Thyroid gland (tissue), 4 donors: Measurements from ENCODE around the gene FBXL13. TPM values are rescaled to one million over a fixed set of nuclear protein-coding genes. Genes with fewer than 3 reads are reported as not detected.

Experiments used
- DNase-seq, 2 donors: peaks; one replicate each; pipeline ENCODE4 v3.0.0-alpha.2; 2019
- H3K27ac ChIP-seq, 3 donors: fragments of 200-600 bp; sonication (generic); 1 replicate in 2 of 3; 2 replicates in 1 of 3; pipeline ENCODE4 v1.5.1; 2016 to 2019; ENCODE audit warnings: mild to moderate bottlenecking in 1 of 3, moderate library complexity in 1 of 3
- H3K27me3 ChIP-seq: fragments of 200-600 bp; sonication (generic); one replicate; pipeline ENCODE4 v1.5.1; 2019
- H3K36me3 ChIP-seq, 2 donors: fragments of 200-600 bp; sonication (generic); one replicate each; pipeline ENCODE4 v1.5.1; 2016 to 2019
- H3K4me1 ChIP-seq, 2 donors: fragments of 200-600 bp; sonication (generic); one replicate each; pipeline ENCODE4 v1.5.1; 2017 to 2019
- H3K4me3 ChIP-seq, 3 donors: fragments of 200-600 bp; sonication (generic); replicated peaks in 1 of 3; 1 replicate in 2 of 3; 2 replicates in 1 of 3; pipeline ENCODE4 v1.5.1; 2016; ENCODE audit warnings: mild to moderate bottlenecking in 1 of 3
- H3K9me3 ChIP-seq: fragments of 200-600 bp; sonication (generic); one replicate; pipeline ENCODE4 v1.5.1; 2017
- POLR2A ChIP-seq, 2 donors: fragments of 450-650 bp; IDR thresholded peaks; one replicate each; pipeline ENCODE4 v1.6.1; 2017; ENCODE audit warnings: antibody characterized with exemption in 2 of 2, mild to moderate bottlenecking in 2 of 2, moderate library complexity in 1 of 2
- WGBS, 2 donors: methylation state at CpG; one replicate each; pipeline ENCODE4 v1.1.5; 2017; 5-methylcytosine and 5-hydroxymethylcytosine counted together
- intact Hi-C: fragments of 100-400 bp; cut with DNase I; formaldehyde crosslinking; loops from one replicate; pipeline ENCODE4 v1.15.1; 2023
- total RNA-seq, 4 donors: library from RNA; depleted of rRNA; stranded (reverse); fragments of >200 nt; gene quantifications; one replicate each; pipeline ENCODE4 v1.2.3, GENCODE V29; 2016
- TF ChIP-seq, protein P1 (sequence below), 6 experiments: fragments of 200-600 bp in 3 of 6; fragments of 450-650 bp in 3 of 6; sonication (generic) in 3 of 6; IDR thresholded peaks; one replicate each; pipeline ENCODE4 v1.5.1; 2016 to 2019; ENCODE audit warnings: antibody characterized with exemption in 6 of 6, mild to moderate bottlenecking in 2 of 6, inconsistent platforms in 1 of 6, moderate library complexity in 1 of 6

FBXL13 gene
- total RNA-seq, 4 donors from 2014 or later = 4.2 to 9.6 (median 5.0) TPM

DNA sequence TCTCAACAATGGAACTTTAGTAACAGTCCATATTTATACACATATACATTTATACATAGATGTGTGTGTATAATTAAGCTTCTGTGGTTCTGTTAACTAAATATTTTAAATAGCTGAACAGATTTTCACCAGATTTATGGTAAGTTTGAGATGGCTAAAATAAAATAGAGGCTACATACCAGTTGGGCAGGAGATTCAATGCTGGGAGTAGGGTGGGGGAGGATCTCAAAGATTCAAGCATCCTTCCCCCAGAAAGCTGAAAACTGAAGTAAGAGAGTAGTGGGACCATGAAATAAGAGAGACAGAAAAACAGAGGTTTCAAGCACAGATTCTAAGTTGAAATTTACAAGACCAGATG, 147.8 kb downstream of the FBXL13 start:
- intact Hi-C loops = no loop called here
- no peak overlapping the region for H3K27ac ChIP-seq

DNA sequence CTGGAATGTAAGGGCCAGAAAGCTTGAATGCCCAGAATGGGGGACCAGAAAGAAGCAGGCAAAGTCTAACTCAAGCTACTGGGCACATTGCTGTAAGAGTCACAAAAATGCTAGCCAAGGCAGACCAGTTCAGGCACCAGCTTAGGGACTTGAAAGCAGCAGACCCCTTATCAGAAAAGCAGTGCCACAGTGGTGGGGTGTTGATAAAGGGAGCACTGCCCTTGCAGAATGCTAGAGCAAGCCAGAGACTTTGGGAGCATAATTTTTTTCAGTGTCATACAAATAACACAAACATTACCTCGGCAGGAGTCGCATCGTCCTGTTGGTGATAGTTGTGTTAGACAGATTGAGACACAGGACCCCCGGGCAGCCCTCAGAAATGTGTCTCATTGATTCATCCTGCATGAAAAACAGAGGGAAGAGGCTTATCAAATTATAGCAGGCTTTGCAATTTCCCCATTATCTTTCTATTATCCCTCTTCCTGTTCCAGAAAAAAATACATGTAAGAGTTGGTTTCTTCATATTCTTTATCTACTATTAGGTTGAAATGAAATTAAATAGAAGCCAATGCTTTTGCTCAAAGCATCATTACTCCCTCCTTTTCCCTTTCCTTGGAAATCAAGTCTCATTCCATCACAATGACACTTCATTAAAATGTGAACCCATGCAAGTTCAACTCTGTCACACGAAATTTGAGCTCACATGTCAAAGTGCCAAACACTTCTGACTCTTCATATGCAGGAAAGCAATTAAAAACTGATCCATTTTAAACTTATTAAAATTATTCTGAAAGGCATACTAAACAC, 148.4 kb downstream of the FBXL13 start:
- intact Hi-C loops = no loop called here
- Histone ChIP-seq H3K9me3 (no peaks in the 10 kb centered on the region), H3K36me3 (no peaks in the 10 kb centered on the region), H3K27ac (no peak overlapping the region), H3K4me3 (no peak overlapping the region), H3K4me1 (no peaks in the 10 kb centered on the region), H3K27me3 (no peaks in the 10 kb centered on the region)
- no peak for TF ChIP-seq POLR2A (IDR thresholded peaks at IDR 0.05)
- TF ChIP-seq, protein P1, sequence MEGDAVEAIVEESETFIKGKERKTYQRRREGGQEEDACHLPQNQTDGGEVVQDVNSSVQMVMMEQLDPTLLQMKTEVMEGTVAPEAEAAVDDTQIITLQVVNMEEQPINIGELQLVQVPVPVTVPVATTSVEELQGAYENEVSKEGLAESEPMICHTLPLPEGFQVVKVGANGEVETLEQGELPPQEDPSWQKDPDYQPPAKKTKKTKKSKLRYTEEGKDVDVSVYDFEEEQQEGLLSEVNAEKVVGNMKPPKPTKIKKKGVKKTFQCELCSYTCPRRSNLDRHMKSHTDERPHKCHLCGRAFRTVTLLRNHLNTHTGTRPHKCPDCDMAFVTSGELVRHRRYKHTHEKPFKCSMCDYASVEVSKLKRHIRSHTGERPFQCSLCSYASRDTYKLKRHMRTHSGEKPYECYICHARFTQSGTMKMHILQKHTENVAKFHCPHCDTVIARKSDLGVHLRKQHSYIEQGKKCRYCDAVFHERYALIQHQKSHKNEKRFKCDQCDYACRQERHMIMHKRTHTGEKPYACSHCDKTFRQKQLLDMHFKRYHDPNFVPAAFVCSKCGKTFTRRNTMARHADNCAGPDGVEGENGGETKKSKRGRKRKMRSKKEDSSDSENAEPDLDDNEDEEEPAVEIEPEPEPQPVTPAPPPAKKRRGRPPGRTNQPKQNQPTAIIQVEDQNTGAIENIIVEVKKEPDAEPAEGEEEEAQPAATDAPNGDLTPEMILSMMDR (IDR thresholded peaks at IDR 0.05) = no peak
- WGBS, 2 donors = 69 to 80% methylated on average over 5 of the region's 5 CpGs
- no peak for DNase-seq

More for the DNA sequence above, 147.8 kb downstream of the FBXL13 start:
- no peak for DNase-seq
- Histone ChIP-seq H3K27me3 (no peaks in the 10 kb centered on the region), H3K4me3 (no peak overlapping the region), H3K36me3 (no peaks in the 10 kb centered on the region), H3K9me3 (no peaks in the 10 kb centered on the region), H3K4me1 (no peaks in the 10 kb centered on the region)
- no peak for TF ChIP-seq POLR2A (IDR thresholded peaks at IDR 0.05)
- TF ChIP-seq, protein P1 (IDR thresholded peaks at IDR 0.05) = no peak

DNA sequence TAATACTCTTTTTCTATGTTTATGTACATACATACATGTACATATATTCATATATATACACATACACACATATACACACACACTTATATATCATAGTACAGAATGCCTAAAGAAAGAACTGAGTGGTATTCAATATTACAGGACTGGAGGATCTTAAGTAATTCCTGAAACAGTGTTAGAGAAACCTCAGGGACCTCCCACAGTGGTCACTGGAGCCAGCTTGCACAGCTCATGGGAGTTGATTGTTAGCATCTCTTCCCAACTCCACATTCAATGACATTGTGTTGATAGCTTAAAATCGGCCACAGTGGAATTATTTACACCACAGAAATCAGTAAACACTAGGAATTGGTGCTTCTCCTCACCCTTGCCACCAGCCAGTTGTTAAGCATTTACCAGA, 155.8 kb downstream of the FBXL13 start:
- 45 to 57% methylated on average over 1 of the region's 1 CpG for WGBS, 2 donors
- intact Hi-C loops = no loop called here

DNA sequence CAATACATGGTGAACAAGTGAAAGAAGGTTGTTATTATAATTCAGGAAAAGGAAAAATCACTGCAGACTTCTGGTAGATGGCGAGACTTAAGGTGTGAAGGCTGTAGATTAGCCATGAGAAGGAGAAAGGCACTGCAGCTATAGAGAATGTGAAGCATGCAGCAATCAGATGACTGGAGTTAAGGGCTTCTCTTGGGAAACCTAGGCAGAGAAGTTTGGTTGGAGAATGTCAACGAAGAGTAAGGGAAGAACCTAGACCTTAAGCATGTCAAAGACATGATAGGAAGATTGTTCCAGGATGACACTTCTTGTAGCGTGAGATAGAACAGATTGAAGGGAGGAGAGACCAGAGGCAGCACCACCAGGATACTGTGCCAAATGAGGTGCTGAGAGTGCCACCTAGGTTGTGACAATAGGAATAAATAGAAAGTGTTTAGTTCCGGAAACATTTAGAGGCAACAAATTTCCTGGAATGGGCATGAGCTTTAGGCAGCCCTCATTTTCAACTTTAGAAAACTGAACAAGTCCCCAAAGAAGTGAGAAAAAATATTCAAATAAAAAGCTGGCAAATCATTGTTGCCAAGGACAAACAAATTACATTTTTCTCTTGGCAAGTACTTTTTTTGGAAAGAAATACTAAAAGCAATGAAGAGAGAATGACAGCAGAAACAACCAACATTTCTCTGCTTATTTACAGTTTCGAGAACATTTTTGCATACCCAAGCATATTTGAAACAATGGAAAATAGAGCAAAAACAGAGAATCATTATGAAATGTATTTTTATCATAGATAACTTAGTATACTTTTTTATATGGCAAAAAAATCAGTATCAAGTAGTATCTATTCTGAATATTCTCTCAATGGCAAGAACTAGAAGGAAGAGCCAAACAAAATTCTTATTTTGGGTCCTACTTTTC, 156.9 kb downstream of the FBXL13 start:
- TF ChIP-seq, protein P1 (IDR thresholded peaks at IDR 0.05) = no peak
- no peak for TF ChIP-seq POLR2A (IDR thresholded peaks at IDR 0.05)
- no peaks in the 10 kb centered on the region for H3K9me3 ChIP-seq
- H3K36me3 ChIP-seq = no peaks in the 10 kb centered on the region
- no peak for DNase-seq
- no peak overlapping the region for H3K4me3 ChIP-seq
- H3K4me1 ChIP-seq = no peaks in the 10 kb centered on the region
- H3K27ac ChIP-seq = no peak overlapping the region
- intact Hi-C loops = no loop called here
- no peaks in the 10 kb centered on the region for H3K27me3 ChIP-seq
- 76 to 78% methylated on average over 5 of the region's 5 CpGs for WGBS, 2 donors

More for the DNA sequence above, 155.8 kb downstream of the FBXL13 start:
- H3K27me3 ChIP-seq = no peaks in the 10 kb centered on the region
- H3K4me3 ChIP-seq = no peak overlapping the region
- H3K9me3 ChIP-seq = no peaks in the 10 kb centered on the region
- H3K36me3 ChIP-seq = no peaks in the 10 kb centered on the region
- DNase-seq = no peak
- H3K4me1 ChIP-seq = no peaks in the 10 kb centered on the region
- no peak overlapping the region for H3K27ac ChIP-seq
- TF ChIP-seq, protein P1 (IDR thresholded peaks at IDR 0.05) = no peak
- TF ChIP-seq POLR2A (IDR thresholded peaks at IDR 0.05) = no peak

DNA sequence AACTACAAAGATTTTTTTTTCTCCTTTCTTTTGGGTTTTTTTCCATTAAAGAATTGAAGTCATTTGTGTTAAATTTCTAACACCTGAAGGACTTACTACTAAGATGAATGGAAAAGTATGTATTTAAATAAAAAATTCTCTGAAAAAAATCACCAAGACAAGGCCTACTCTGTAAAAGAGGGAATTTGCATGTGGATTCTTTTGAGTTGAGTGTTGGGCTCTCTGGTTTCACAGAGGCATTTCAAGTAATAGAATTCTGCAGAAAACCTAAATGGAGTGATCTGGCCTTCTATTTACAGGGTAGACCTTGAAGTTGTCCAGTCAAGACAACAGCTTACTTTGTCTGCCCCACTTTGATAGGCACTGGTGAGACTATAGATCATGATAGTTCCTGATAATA, 157.7 kb downstream of the FBXL13 start:
- H3K4me3 ChIP-seq = no peak overlapping the region
- H3K27ac ChIP-seq = no peak overlapping the region
- DNase-seq = no peak
- H3K27me3 ChIP-seq = no peaks in the 10 kb centered on the region
- no peaks in the 10 kb centered on the region for H3K36me3 ChIP-seq
- intact Hi-C loops = no loop called here
- H3K4me1 ChIP-seq = no peaks in the 10 kb centered on the region
- no peaks in the 10 kb centered on the region for H3K9me3 ChIP-seq
- TF ChIP-seq, protein P1 (IDR thresholded peaks at IDR 0.05) = no peak
- TF ChIP-seq POLR2A (IDR thresholded peaks at IDR 0.05) = no peak
